K562 (cell line): ENCODE measurements around the gene SAMD4A. TPM values are rescaled to one million over a fixed set of nuclear protein-coding genes. Genes with fewer than 3 reads are reported as not detected.

Experiments
- ATAC-seq: fragments of 200-7000 bp; cut with Tn5 transposase; 3 replicates; pipeline ENCODE4 v1.9.1; 2020; ENCODE audit warnings: moderate library complexity
- BruUV-seq: library from RNA; stranded (reverse); fragments of 400-500 nt; replicated peaks from 2 replicates; lab custom pipeline; 2021; lab: Mats Ljungman, UMichigan
- CTCF ChIA-PET: fragments of 300-600 bp; formaldehyde crosslinking; extraction: SDS; loops from one replicate; lab custom pipeline; 2021; ENCODE audit warnings: low intra/inter-chr PET ratio; lab: Yijun Ruan, JAX
- POLR2A ChIA-PET: fragments of 300-600, 350-650 bp; sonication (Branson Sonifier 250); formaldehyde crosslinking; extraction: SDS; loops from one replicate; lab custom pipeline; 2021; ENCODE audit warnings: antibody characterized with exemption, inconsistent platforms; lab: Yijun Ruan, JAX
- DNase-seq, 4 experiments: peaks; one replicate each; pipeline versions ENCODE4 v3.0.0 to v3.0.0-alpha.2; 2011 to 2018; ENCODE audit warnings: low spot score in 3 of 4, mixed read lengths in 3 of 4; ENCODE audit errors: extremely low read depth in 1 of 4
- FAIRE-seq: peaks from 2 replicates; lab custom pipeline; 2011; peaks lifted over from hg19 to GRCh38; lab: Jason Lieb, UNC
- H2AFZ ChIP-seq: 2 replicates; pipeline ENCODE4 v1.6.0; 2011; ENCODE audit warnings: low read depth, low read length, control low read depth, inconsistent platforms
- H3K27ac ChIP-seq: fragments of 200-600 bp; 3 replicates; pipeline ENCODE4 v1.8.0; 2011; ENCODE audit warnings: low read depth, mild to moderate bottlenecking, control low read depth, inconsistent platforms, low read length, moderate library complexity, mixed read lengths; ENCODE audit errors: extremely low read depth
- H3K27me3 ChIP-seq, 2 experiments: fragments of 300-600 bp in 1 of 2; 2 replicates in 1 of 2; 3 replicates in 1 of 2; pipeline versions ENCODE4 v1.6.0 to v1.8.0; 2011; ENCODE audit warnings: inconsistent platforms in 2 of 2, low read length in 2 of 2, mild to moderate bottlenecking in 1 of 2, mixed read lengths in 1 of 2, moderate library complexity in 1 of 2; ENCODE audit not compliant: control insufficient read depth in 2 of 2, insufficient read depth in 2 of 2
- H3K36me3 ChIP-seq: fragments of 300-600 bp; 3 replicates; pipeline ENCODE4 v1.8.0; 2011; ENCODE audit warnings: mild to moderate bottlenecking, low read length, inconsistent platforms; ENCODE audit not compliant: control insufficient read depth, insufficient read depth
- H3K4me1 ChIP-seq, 2 experiments: fragments of 200-600 bp in 1 of 2; replicated peaks in 1 of 2; 2 replicates in 1 of 2; 3 replicates in 1 of 2; pipeline versions ENCODE4 v1.5.1 to v1.8.0; 2011; ENCODE audit warnings: inconsistent platforms in 2 of 2, low read length in 2 of 2, mild to moderate bottlenecking in 1 of 2, mixed read lengths in 1 of 2, moderate library complexity in 1 of 2; ENCODE audit not compliant: control insufficient read depth in 2 of 2, insufficient read depth in 2 of 2
- H3K4me2 ChIP-seq: 2 replicates; pipeline ENCODE4 v1.6.1; 2011; ENCODE audit warnings: low read length, control low read depth, inconsistent platforms, mixed read lengths; ENCODE audit not compliant: insufficient read depth
- H3K4me3 ChIP-seq: fragments of 200-600 bp; sonication (generic), shearing (Covaris generic); 2 replicates; pipeline ENCODE4 v1.5.1; 2016; ENCODE audit warnings: control low read depth, inconsistent platforms
- H3K79me2 ChIP-seq: fragments of 200-600 bp; 3 replicates; pipeline ENCODE4 v1.8.0; 2011; ENCODE audit warnings: low read length, inconsistent platforms; ENCODE audit not compliant: control insufficient read depth, insufficient read depth
- H3K9ac ChIP-seq, 2 experiments: 2 replicates each; pipeline versions ENCODE4 v1.6.0 to v1.6.1; 2011; ENCODE audit warnings: low read depth in 2 of 2, low read length in 2 of 2, control low read depth in 1 of 2, inconsistent platforms in 1 of 2, mild to moderate bottlenecking in 1 of 2, mixed read lengths in 1 of 2; ENCODE audit not compliant: insufficient read depth in 1 of 2
- H3K9me1 ChIP-seq: one replicate; pipeline ENCODE4 v1.6.0; 2011; ENCODE audit warnings: inconsistent platforms, mild to moderate bottlenecking, low read length, moderate library complexity; ENCODE audit not compliant: control insufficient read depth, insufficient read depth
- H3K9me3 ChIP-seq: replicated peaks from 2 replicates; pipeline ENCODE4 v1.5.1; 2011; ENCODE audit warnings: low read depth, low read length, inconsistent platforms; ENCODE audit not compliant: control insufficient read depth, insufficient read depth
- H4K20me1 ChIP-seq: replicated peaks from 2 replicates; pipeline ENCODE4 v1.6.1; 2011; ENCODE audit warnings: low read length, inconsistent platforms, mixed read lengths; ENCODE audit not compliant: control insufficient read depth, insufficient read depth
- KDM5B ChIP-seq: fragments of 200-600 bp; sonication (generic); IDR thresholded peaks from 2 replicates; pipeline ENCODE4 v1.6.1; 2012; ENCODE audit warnings: low read depth, mild to moderate bottlenecking, moderate library complexity, low read length, control low read depth, inconsistent platforms; ENCODE audit not compliant: insufficient replicate concordance
- RBM17 ChIP-seq: fragments of 200-400 bp; formaldehyde crosslinking; IDR thresholded peaks from 2 replicates; pipeline ENCODE4 v1.6.1; 2017; ENCODE audit warnings: low read depth, mild to moderate bottlenecking, low read length, borderline replicate concordance
- SMAD1 ChIP-seq: fragments of 150-350 bp; IDR thresholded peaks from 2 replicates; pipeline ENCODE4 v1.6.1; 2014; ENCODE audit warnings: low read length, low read depth; ENCODE audit not compliant: partially characterized antibody
- TAF9B ChIP-seq: fragments of 450-650 bp; IDR thresholded peaks from 2 replicates; pipeline ENCODE4 v1.6.1; 2018; ENCODE audit warnings: mild to moderate bottlenecking; ENCODE audit not compliant: partially characterized antibody
- ZBTB7A ChIP-seq: IDR thresholded peaks from 2 replicates; pipeline ENCODE4 v1.6.1; 2011; ENCODE audit warnings: low read depth, mild to moderate bottlenecking, low read length, moderate library complexity, borderline replicate concordance; ENCODE audit not compliant: control insufficient read depth
- ZNF324 ChIP-seq: fragments of 250-450 bp; sonication (Bioruptor Pico); IDR thresholded peaks from 2 replicates; pipeline ENCODE4 v1.4.0; 2020; ENCODE audit warnings: mild to moderate bottlenecking
- WGBS: fragments of 100-300 bp; shearing (Covaris generic); methylation state at CpG from one replicate; pipeline ENCODE4 v1.1.6; 2016; ENCODE audit warnings: low coverage, mixed read lengths; ENCODE audit not compliant: insufficient coverage; ENCODE audit errors: missing lambda C conversion rate; 5-methylcytosine and 5-hydroxymethylcytosine counted together
- in situ Hi-C: fragments of 300-500 bp; cut with MboI; formaldehyde crosslinking; loops from 4 replicates; pipeline ENCODE4 v1.15.0; 2018; ENCODE audit warnings: inconsistent platforms, mixed read lengths
- intact Hi-C: fragments of 100-400 bp; cut with micrococcal nuclease; formaldehyde crosslinking; loops from 2 replicates; pipeline ENCODE4 v1.14.2; 2022
- polyA plus RNA-seq, 8 experiments: library from polyadenylated mRNA; depleted of rRNA in 4 of 8; stranded (reverse) in 5 of 8; unstranded in 3 of 8; fragments of >200 nt; fragmentation: Nextera tagmentation in 2 of 8; fragmentation: Illumina TruSeq in 1 of 8; extraction: Ambion mirVana in 2 of 8; extraction: Trizol in 1 of 8; gene quantifications; 2 replicates each; pipeline versions ENCODE4 v1.2.1 to v1.2.3, GENCODE V29; 2011 to 2014; ENCODE audit warnings: inconsistent platforms in 1 of 8, missing spikeins in 1 of 8
- total RNA-seq, 7 experiments: library from RNA; depleted of rRNA in 6 of 7; stranded (reverse); fragments of >200 nt in 6 of 7; fragmentation: Illumina TruSeq in 2 of 7; extraction: Trizol in 2 of 7; gene quantifications; 2 replicates each; pipeline versions ENCODE4 v1.2.1 to v1.2.3, GENCODE V29; 2011 to 2021; ENCODE audit warnings: low replicate concordance in 1 of 7
- TF ChIP-seq, protein P1 (sequence below): fragments of 450-650 bp; IDR thresholded peaks from 2 replicates; pipeline ENCODE4 v1.6.1; 2016

Gene SAMD4A
- total and polyA plus RNA-seq, 9 of the 15 experiments (the other 6 are each of a cell fraction or from before 2014, with no cell fraction given) = 0.66 to 6.8 (median 3.3) TPM

DNA sequence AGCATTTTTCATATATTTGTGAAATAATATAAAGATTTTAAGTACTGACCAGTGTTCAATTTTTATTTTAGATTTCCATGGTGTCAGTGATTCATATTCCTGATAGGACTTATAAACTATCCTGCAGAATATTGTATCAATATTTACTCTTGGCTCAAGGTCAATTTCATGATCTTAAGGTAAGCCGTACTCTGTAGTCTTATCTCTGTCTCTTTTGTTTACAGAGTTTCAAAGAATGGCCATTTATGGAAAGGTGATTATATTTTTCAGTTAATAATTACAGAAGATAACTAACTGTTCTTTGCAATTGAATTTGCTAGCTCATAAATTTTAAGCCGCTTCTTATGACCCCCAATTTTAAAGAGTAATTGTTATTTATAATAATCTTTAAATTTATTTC lies 29.3 kb upstream of the SAMD4A start:
- no peak for TF ChIP-seq KDM5B
- no peak for TF ChIP-seq SMAD1
- TF ChIP-seq RBM17 = no peak
- no peak for TF ChIP-seq ZBTB7A
- FAIRE-seq (no peak), DNase-seq (no peak), ATAC-seq (no peak)
- POLR2A ChIA-PET = interaction anchor here (0.6 kb wide), 1 partner anchor 305 kb away, joined by 3 read pairs; no protein-coding TSS in a partner anchor
- H3K9me3 ChIP-seq = no peaks in the 10 kb centered on the region
- no peaks in the 10 kb centered on the region for H3K4me1 ChIP-seq
- in situ Hi-C loops = no loop called here
- no TSS peak for BruUV-seq
- intact Hi-C loops = no loop called here
- H2AFZ ChIP-seq = no peak overlapping the region
- 49% methylated on average over 2 of the region's 2 CpGs for WGBS
- CTCF ChIA-PET = no interaction called here
- no peak overlapping the region for H3K27ac ChIP-seq
- 0 out of 3 replicates have a peak, but pooled peaks cover 2% of the 10 kb centered on the region for H3K36me3 ChIP-seq
- no peaks in the 10 kb centered on the region for H4K20me1 ChIP-seq
- H3K4me2 ChIP-seq = no peak overlapping the region
- H3K9ac ChIP-seq = no peak overlapping the region
- no peaks in the 10 kb centered on the region for H3K79me2 ChIP-seq
- no peak overlapping the region for H3K4me3 ChIP-seq
- no peaks in the 10 kb centered on the region for H3K27me3 ChIP-seq
- no peaks in the 10 kb centered on the region for H3K9me1 ChIP-seq

DNA sequence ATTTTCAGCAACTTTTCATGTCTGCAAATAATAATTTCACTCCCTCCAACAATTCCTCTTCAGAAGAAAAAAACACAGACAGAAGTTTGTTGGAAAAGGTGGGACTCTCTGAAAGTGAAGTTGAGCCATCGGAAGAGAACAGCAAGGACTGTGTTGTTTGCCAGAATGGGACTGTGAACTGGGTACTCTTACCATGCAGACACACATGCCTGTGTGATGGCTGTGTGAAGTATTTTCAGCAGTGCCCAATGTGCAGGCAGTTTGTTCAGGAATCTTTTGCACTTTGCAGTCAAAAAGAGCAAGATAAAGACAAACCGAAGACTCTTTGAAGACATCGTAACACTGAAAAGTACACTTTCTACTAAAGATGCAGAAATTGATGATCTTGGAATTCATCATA lies 28.9 kb upstream of the SAMD4A start:
- Histone ChIP-seq H3K9me3 (no peaks in the 10 kb centered on the region), H3K9ac (no peak overlapping the region), H3K9me1 (no peaks in the 10 kb centered on the region), H3K79me2 (no peaks in the 10 kb centered on the region), H3K27me3 (no peaks in the 10 kb centered on the region), H3K4me3 (no peak overlapping the region), H3K4me1 (no peaks in the 10 kb centered on the region), H4K20me1 (no peaks in the 10 kb centered on the region), H3K36me3 (0 out of 3 replicates have a peak, but pooled peaks cover 2% of the 10 kb centered on the region), H3K4me2 (no peak overlapping the region), H2AFZ (no peak overlapping the region), H3K27ac (no peak overlapping the region)
- in situ Hi-C loops = no loop called here
- no TSS peak for BruUV-seq
- ATAC-seq (no peak), FAIRE-seq (no peak), DNase-seq (no peak)
- 81% methylated on average over 3 of the region's 3 CpGs for WGBS
- intact Hi-C loops = no loop called here
- ChIA-PET CTCF (no interaction called here), POLR2A (interaction anchor here (0.6 kb wide), 1 partner anchor 306 kb away, joined by 3 read pairs; no protein-coding TSS in a partner anchor)
- no peak for TF ChIP-seq ZNF324 (CRISPR knock-in tag)
- TF ChIP-seq, protein P1, sequence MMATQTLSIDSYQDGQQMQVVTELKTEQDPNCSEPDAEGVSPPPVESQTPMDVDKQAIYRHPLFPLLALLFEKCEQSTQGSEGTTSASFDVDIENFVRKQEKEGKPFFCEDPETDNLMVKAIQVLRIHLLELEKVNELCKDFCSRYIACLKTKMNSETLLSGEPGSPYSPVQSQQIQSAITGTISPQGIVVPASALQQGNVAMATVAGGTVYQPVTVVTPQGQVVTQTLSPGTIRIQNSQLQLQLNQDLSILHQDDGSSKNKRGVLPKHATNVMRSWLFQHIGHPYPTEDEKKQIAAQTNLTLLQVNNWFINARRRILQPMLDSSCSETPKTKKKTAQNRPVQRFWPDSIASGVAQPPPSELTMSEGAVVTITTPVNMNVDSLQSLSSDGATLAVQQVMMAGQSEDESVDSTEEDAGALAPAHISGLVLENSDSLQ = no peak
- TF ChIP-seq TAF9B = no peak
